Stimulated activated CD4-positive, alpha-beta T cell treated with anti-CD3 and anti-CD28 coated beads, Interleukin-15, amount 100 ng/mL, for 24 hours (primary cell): ENCODE results near the gene CDK14.

ENCODE experiments used
- DNase-seq: peaks from one replicate; pipeline ENCODE4 v3.0.0-alpha.2; 2020

CDK14 gene

GRCh38 chr7:90972906-90973550 is 376.9 kb downstream of the CDK14 start:
- no peak for DNase-seq

- no peak for DNase-seq
These were observed 380.9 kb downstream of the CDK14 start for GRCh38 chr7:90977056-90977455.

GRCh38 chr7:90980545-90980944 is 384.4 kb downstream of the CDK14 start:
- DNase-seq = no peak

- DNase-seq = no peak
These were observed 386.1 kb downstream of the CDK14 start for GRCh38 chr7:90982228-90982627.

GRCh38 chr7:90984692-90985091 is 388.6 kb downstream of the CDK14 start:
- DNase-seq = no peak

GRCh38 chr7:90988516-90988915 is 392.4 kb downstream of the CDK14 start:
- no peak for DNase-seq

GRCh38 chr7:90988996-90989765 is 393.1 kb downstream of the CDK14 start:
- no peak for DNase-seq

- DNase-seq = no peak
These were observed 398.0 kb downstream of the CDK14 start for GRCh38 chr7:90994121-90994520.

GRCh38 chr7:90994601-90995000 is 398.5 kb downstream of the CDK14 start:
- DNase-seq = no peak

GRCh38 chr7:90995996-90996395 is 399.9 kb downstream of the CDK14 start:
- DNase-seq = no peak

GRCh38 chr7:90999989-91000979 is 404.2 kb downstream of the CDK14 start:
- DNase-seq = no peak

GRCh38 chr7:91005024-91005423 is 408.9 kb downstream of the CDK14 start:
- DNase-seq = no peak

GRCh38 chr7:91005841-91006240 is 409.7 kb downstream of the CDK14 start:
- DNase-seq = no peak

GRCh38 chr7:91007371-91007770 is 411.2 kb downstream of the CDK14 start:
- no peak for DNase-seq

GRCh38 chr7:91013078-91013477 is 417.0 kb downstream of the CDK14 start:
- DNase-seq = no peak

GRCh38 chr7:91019686-91020385 is 423.7 kb downstream of the CDK14 start:
- DNase-seq = no peak

GRCh38 chr7:91020636-91021385 is 424.7 kb downstream of the CDK14 start:
- DNase-seq = no peak

- DNase-seq = no peak
These were observed 425.8 kb downstream of the CDK14 start for GRCh38 chr7:91021956-91022355.

- no peak for DNase-seq
These were observed 429.8 kb downstream of the CDK14 start for GRCh38 chr7:91025906-91026390.

GRCh38 chr7:91029688-91030087 is 433.6 kb downstream of the CDK14 start:
- no peak for DNase-seq

- DNase-seq = no peak
These were observed 434.7 kb downstream of the CDK14 start for GRCh38 chr7:91030680-91031380.
